ENCODE data around the gene CCDC14. TPM values are rescaled to one million over a fixed set of nuclear protein-coding genes. Genes with fewer than 3 reads are reported as not detected.

Gene CCDC14
- total RNA-seq, 2 experiments from 2014 or later = 82.9 to 106 TPM

DNA sequence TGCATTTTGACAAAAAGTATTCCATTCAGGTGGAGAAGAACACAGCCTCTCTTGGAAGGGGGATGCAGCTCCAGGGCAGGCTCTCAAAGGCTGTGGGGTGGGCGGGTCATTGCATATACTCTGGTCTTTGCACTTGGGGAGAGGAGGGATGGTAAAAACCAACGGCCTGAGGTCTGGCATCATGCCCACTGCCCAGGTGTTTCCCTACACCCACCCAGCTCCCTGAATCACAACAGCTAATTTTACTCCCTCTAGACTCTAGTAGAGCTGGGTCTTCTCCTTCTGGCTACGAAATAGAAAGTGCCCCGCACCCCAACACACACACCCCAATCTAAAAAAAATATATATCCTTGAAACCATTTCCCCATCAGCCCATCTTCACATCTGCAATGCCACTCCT, 77.9 kb downstream of the CCDC14 start:
- Histone ChIP-seq H3K4me1 (ENCODE audit: insufficient read depth, low read length, poor library complexity, severe bottlenecking) (no peaks in the 10 kb centered on the region), H4K20me1 (ENCODE audit: insufficient read depth, low read length) (no peaks in the 10 kb centered on the region), H3K27ac (ENCODE audit: low read depth, low read length, poor library complexity, severe bottlenecking) (no peak overlapping the region), H3K9me2 (ENCODE audit: insufficient read depth, low read length) (no peaks in the 10 kb centered on the region), H3K4me2 (ENCODE audit: low read length) (no peak overlapping the region), H3K4me3 (ENCODE audit: low read depth, low read length, poor library complexity, severe bottlenecking) (no peak overlapping the region), H2AFZ (ENCODE audit: low read length) (no peak overlapping the region), H3K79me2 (ENCODE audit: insufficient read depth, low read depth, low read length) (no peaks in the 10 kb centered on the region), H3K9me3 (ENCODE audit: low read length) (no peaks in the 10 kb centered on the region), H3K36me3 (ENCODE audit: insufficient read depth, low read length) (no peaks in the 10 kb centered on the region)
- intact Hi-C loops (cut with micrococcal nuclease; ENCODE audit: unreplicated experiment) = no loop called here
- TF ChIP-seq, protein P1, sequence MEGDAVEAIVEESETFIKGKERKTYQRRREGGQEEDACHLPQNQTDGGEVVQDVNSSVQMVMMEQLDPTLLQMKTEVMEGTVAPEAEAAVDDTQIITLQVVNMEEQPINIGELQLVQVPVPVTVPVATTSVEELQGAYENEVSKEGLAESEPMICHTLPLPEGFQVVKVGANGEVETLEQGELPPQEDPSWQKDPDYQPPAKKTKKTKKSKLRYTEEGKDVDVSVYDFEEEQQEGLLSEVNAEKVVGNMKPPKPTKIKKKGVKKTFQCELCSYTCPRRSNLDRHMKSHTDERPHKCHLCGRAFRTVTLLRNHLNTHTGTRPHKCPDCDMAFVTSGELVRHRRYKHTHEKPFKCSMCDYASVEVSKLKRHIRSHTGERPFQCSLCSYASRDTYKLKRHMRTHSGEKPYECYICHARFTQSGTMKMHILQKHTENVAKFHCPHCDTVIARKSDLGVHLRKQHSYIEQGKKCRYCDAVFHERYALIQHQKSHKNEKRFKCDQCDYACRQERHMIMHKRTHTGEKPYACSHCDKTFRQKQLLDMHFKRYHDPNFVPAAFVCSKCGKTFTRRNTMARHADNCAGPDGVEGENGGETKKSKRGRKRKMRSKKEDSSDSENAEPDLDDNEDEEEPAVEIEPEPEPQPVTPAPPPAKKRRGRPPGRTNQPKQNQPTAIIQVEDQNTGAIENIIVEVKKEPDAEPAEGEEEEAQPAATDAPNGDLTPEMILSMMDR (conservative IDR thresholded peaks at IDR 0.05; ENCODE audit: low read length) = no peak
- TF ChIP-seq EZH2phosphoT487 (IDR thresholded peaks at IDR 0.05; ENCODE audit: borderline replicate concordance, low read depth, low read length) = no peak
- ChIA-PET POLR2A (no interaction called here), CTCF (ENCODE audit: unreplicated experiment) (no interaction called here)
- no peak for DNase-seq (ENCODE audit: low spot score)
- BruUV-seq (replicated peaks) = no TSS peak

GRCh38 chr3:123881771-123882170, 79.3 kb downstream of the CCDC14 start:
- no peaks in the 10 kb centered on the region for H3K9me2 ChIP-seq (ENCODE audit: insufficient read depth, low read length)
- no peaks in the 10 kb centered on the region for H3K9me3 ChIP-seq (ENCODE audit: low read length)
- ChIA-PET CTCF (ENCODE audit: unreplicated experiment) (no interaction called here), POLR2A (no interaction called here)
- H2AFZ ChIP-seq (ENCODE audit: low read length) = no peak overlapping the region
- H3K4me2 ChIP-seq (ENCODE audit: low read length) = no peak overlapping the region
- H4K20me1 ChIP-seq (ENCODE audit: insufficient read depth, low read length) = no peaks in the 10 kb centered on the region
- no peaks in the 10 kb centered on the region for H3K4me1 ChIP-seq (ENCODE audit: insufficient read depth, low read length, poor library complexity, severe bottlenecking)
- H3K27ac ChIP-seq (ENCODE audit: low read depth, low read length, poor library complexity, severe bottlenecking) = no peak overlapping the region
- H3K4me3 ChIP-seq (ENCODE audit: low read depth, low read length, poor library complexity, severe bottlenecking) = no peak overlapping the region
- TF ChIP-seq EZH2phosphoT487 (IDR thresholded peaks at IDR 0.05; ENCODE audit: borderline replicate concordance, low read depth, low read length) = no peak
- TF ChIP-seq, protein P1 (conservative IDR thresholded peaks at IDR 0.05; ENCODE audit: low read length) = no peak
- no TSS peak for BruUV-seq (replicated peaks)
- intact Hi-C loops (cut with micrococcal nuclease; ENCODE audit: unreplicated experiment) = no loop called here
- no peak for DNase-seq (ENCODE audit: low spot score)
- H3K79me2 ChIP-seq (ENCODE audit: insufficient read depth, low read depth, low read length) = no peaks in the 10 kb centered on the region
- no peaks in the 10 kb centered on the region for H3K36me3 ChIP-seq (ENCODE audit: insufficient read depth, low read length)

GRCh38 chr3:123880998-123881561, 79.9 kb downstream of the CCDC14 start:
- intact Hi-C loops (cut with micrococcal nuclease; ENCODE audit: unreplicated experiment) = no loop called here
- Histone ChIP-seq H3K27ac (ENCODE audit: low read depth, low read length, poor library complexity, severe bottlenecking) (no peak overlapping the region), H3K79me2 (ENCODE audit: insufficient read depth, low read depth, low read length) (no peaks in the 10 kb centered on the region), H3K9me3 (ENCODE audit: low read length) (no peaks in the 10 kb centered on the region), H3K36me3 (ENCODE audit: insufficient read depth, low read length) (no peaks in the 10 kb centered on the region), H3K4me1 (ENCODE audit: insufficient read depth, low read length, poor library complexity, severe bottlenecking) (no peaks in the 10 kb centered on the region), H3K4me3 (ENCODE audit: low read depth, low read length, poor library complexity, severe bottlenecking) (no peak overlapping the region), H4K20me1 (ENCODE audit: insufficient read depth, low read length) (no peaks in the 10 kb centered on the region), H3K9me2 (ENCODE audit: insufficient read depth, low read length) (no peaks in the 10 kb centered on the region), H2AFZ (ENCODE audit: low read length) (no peak overlapping the region), H3K4me2 (ENCODE audit: low read length) (no peak overlapping the region)
- BruUV-seq (replicated peaks) = no TSS peak
- no peak for DNase-seq (ENCODE audit: low spot score)
- TF ChIP-seq, protein P1 (conservative IDR thresholded peaks at IDR 0.05; ENCODE audit: low read length) = peak; percentile 34; the same call in 1 of the 2 replicates
- TF ChIP-seq EZH2phosphoT487 (IDR thresholded peaks at IDR 0.05; ENCODE audit: borderline replicate concordance, low read depth, low read length) = no peak
- POLR2A ChIA-PET = no interaction called here
- CTCF ChIA-PET (ENCODE audit: unreplicated experiment) = no interaction called here

Measured in OCI-LY7 (cell line).